Right ventricle myocardium superior (tissue), 1 donor: Measurements from ENCODE around the gene MGMT. TPM values are rescaled to one million over a fixed set of nuclear protein-coding genes. Genes with fewer than 3 reads are reported as not detected.

Experiments
- ATAC-seq: fragments of 200-7000 bp; cut with Tn5 transposase; one replicate; pipeline ENCODE4 v1.9.1; 2020; ENCODE audit warnings: mild to moderate bottlenecking; ENCODE audit not compliant: poor library complexity
- DNase-seq: peaks from one replicate; pipeline ENCODE4 v3.0.0-alpha.2; 2020
- intact Hi-C: fragments of 100-400 bp; cut with DNase I; formaldehyde crosslinking; loops from one replicate; pipeline ENCODE4 v1.11.2; 2022
- total RNA-seq: library from RNA; stranded (reverse); fragmentation: NEBNext Ultra II Directional; extraction: Animal tissue kit (Norgen Biotek cat#: 25700); gene quantifications from one replicate; pipeline ENCODE4 v1.2.1, GENCODE V29; 2021
- donor health status: DM: no; HTN: yes; CAD: no; lungs with severe emphysema.

Gene MGMT
- total RNA-seq, 1 donor from 2014 or later: 16.6 TPM

- no peak for DNase-seq
- no peak for ATAC-seq
- intact Hi-C loops: no loop called here
Observed at GRCh38 chr10:129604333-129605032, 137.4 kb downstream of the MGMT start.

- intact Hi-C loops: no loop called here
- DNase-seq (no peak), ATAC-seq (no peak)
Observed at GRCh38 chr10:129605266-129605985, 138.4 kb downstream of the MGMT start.

- intact Hi-C loops: no loop called here
- ATAC-seq (no peak), DNase-seq (no peak)
Observed at GRCh38 chr10:129605986-129606518, 139.0 kb downstream of the MGMT start.

GRCh38 chr10:129607607-129608109 is 140.6 kb downstream of the MGMT start:
- no peak for DNase-seq
- intact Hi-C loops: no loop called here
- ATAC-seq: no peak

GRCh38 chr10:129608653-129609052 is 141.6 kb downstream of the MGMT start:
- ATAC-seq (no peak), DNase-seq (no peak)
- intact Hi-C loops: no loop called here

- ATAC-seq: no peak
- DNase-seq: no peak
- intact Hi-C loops: no loop called here
Observed at GRCh38 chr10:129609551-129609950, 142.5 kb downstream of the MGMT start.

GRCh38 chr10:129612481-129613109 is 145.6 kb downstream of the MGMT start:
- DNase-seq (no peak), ATAC-seq (no peak)
- intact Hi-C loops: no loop called here

- intact Hi-C loops: no loop called here
- DNase-seq (no peak), ATAC-seq (no peak)
Observed at GRCh38 chr10:129613377-129613980, 146.4 kb downstream of the MGMT start.

- ATAC-seq (no peak), DNase-seq (no peak)
- intact Hi-C loops: no loop called here
Observed at GRCh38 chr10:129614341-129614740, 147.3 kb downstream of the MGMT start.

GRCh38 chr10:129615381-129615780 is 148.3 kb downstream of the MGMT start:
- intact Hi-C loops: no loop called here
- DNase-seq (no peak), ATAC-seq (no peak)

- DNase-seq (no peak), ATAC-seq (no peak)
- intact Hi-C loops: no loop called here
Observed at GRCh38 chr10:129615921-129616525, 149.0 kb downstream of the MGMT start.

- intact Hi-C loops: no loop called here
- ATAC-seq (no peak), DNase-seq (no peak)
Observed at GRCh38 chr10:129617768-129618167, 150.7 kb downstream of the MGMT start.

GRCh38 chr10:129621062-129621461 is 154.0 kb downstream of the MGMT start:
- intact Hi-C loops: no loop called here
- DNase-seq (no peak), ATAC-seq (no peak)

- intact Hi-C loops: no loop called here
- no peak for ATAC-seq
Observed at GRCh38 chr10:129621693-129622092, 154.7 kb downstream of the MGMT start.

GRCh38 chr10:129622291-129622690 is 155.2 kb downstream of the MGMT start:
- ATAC-seq: no peak
- intact Hi-C loops: no loop called here
- no peak for DNase-seq

More at GRCh38 chr10:129621693-129622092, 154.7 kb downstream of the MGMT start:
- no peak for DNase-seq

- ATAC-seq: no peak
- intact Hi-C loops: no loop called here
Observed at GRCh38 chr10:129622736-129623135, 155.7 kb downstream of the MGMT start.

GRCh38 chr10:129624526-129624925 is 157.5 kb downstream of the MGMT start:
- DNase-seq: no peak
- no peak for ATAC-seq
- intact Hi-C loops: no loop called here

More at GRCh38 chr10:129622736-129623135, 155.7 kb downstream of the MGMT start:
- DNase-seq: no peak

- ATAC-seq (peak; percentile 31), DNase-seq (no peak)
- intact Hi-C loops: no loop called here
Observed at GRCh38 chr10:129626309-129626708, 159.3 kb downstream of the MGMT start.
